GM12878 (cell line): ENCODE measurements around the gene EPOP. TPM values are rescaled to one million over a fixed set of nuclear protein-coding genes. Genes with fewer than 3 reads are reported as not detected.

ENCODE experiments used
- ATAC-seq: fragments of 200-7000 bp; cut with Tn5 transposase; 3 replicates; pipeline ENCODE4 v1.9.1; 2020; ENCODE audit warnings: mild to moderate bottlenecking, moderate library complexity
- BruUV-seq: library from RNA; stranded (reverse); fragments of 400-500 nt; replicated peaks from 2 replicates; lab custom pipeline; 2021; lab: Mats Ljungman, UMichigan
- CTCF ChIA-PET: fragments of 300-600 bp; sonication (Branson Sonifier 250); formaldehyde crosslinking; extraction: SDS; loops from one replicate; lab custom pipeline; 2021; ENCODE audit warnings: inconsistent platforms; lab: Yijun Ruan, JAX
- POLR2A ChIA-PET: fragments of 350-600 bp; formaldehyde crosslinking; extraction: SDS; loops from one replicate; lab custom pipeline; 2021; ENCODE audit warnings: inconsistent platforms; lab: Charles Lee
- RAD21 ChIA-PET: fragments of 300-600 bp; sonication (Branson Sonifier 250); formaldehyde crosslinking; loops from one replicate; lab custom pipeline; 2023; ENCODE audit warnings: antibody characterized with exemption; ENCODE audit not compliant: unreplicated experiment; lab: Charles Lee
- SMC1A ChIA-PET: fragments of 300-600 bp; sonication (Branson Sonifier 250); formaldehyde crosslinking; loops from one replicate; lab custom pipeline; 2023; ENCODE audit not compliant: unreplicated experiment, uncharacterized antibody; lab: Charles Lee
- DNase-seq: peaks from one replicate; pipeline ENCODE4 v3.0.0-alpha.2; 2011; ENCODE audit warnings: low read depth, low spot score
- FAIRE-seq: peaks from 3 replicates; lab custom pipeline; 2011; peaks lifted over from hg19 to GRCh38; lab: Jason Lieb, UNC
- H2AFZ ChIP-seq: 2 replicates; pipeline ENCODE4 v1.6.0; 2011; ENCODE audit warnings: low read depth, low read length, control low read depth; ENCODE audit not compliant: control insufficient read depth
- H3K27ac ChIP-seq: 2 replicates; pipeline ENCODE4 v1.5.1; 2011; ENCODE audit warnings: control low read depth; ENCODE audit not compliant: control insufficient read depth, insufficient read depth
- H3K27me3 ChIP-seq, 2 experiments: replicated peaks in 1 of 2; 2 replicates each; pipeline versions ENCODE4 v1.6.0 to v1.6.1; 2011; ENCODE audit warnings: low read length in 1 of 2; ENCODE audit not compliant: control insufficient read depth in 2 of 2, insufficient read depth in 2 of 2
- H3K36me3 ChIP-seq, 2 experiments: 2 replicates each; pipeline ENCODE4 v1.5.1; 2011; ENCODE audit warnings: low read length in 1 of 2; ENCODE audit not compliant: control insufficient read depth in 2 of 2, insufficient read depth in 2 of 2
- H3K4me1 ChIP-seq: 2 replicates; pipeline ENCODE4 v1.6.1; 2011; ENCODE audit warnings: mild to moderate bottlenecking, low read length, moderate library complexity, mixed read lengths; ENCODE audit not compliant: control insufficient read depth, insufficient read depth
- H3K4me2 ChIP-seq: 2 replicates; pipeline ENCODE4 v1.6.0; 2011; ENCODE audit warnings: control low read depth; ENCODE audit not compliant: control insufficient read depth, insufficient read depth
- H3K4me3 ChIP-seq: fragments of 200-600 bp; sonication (generic); 2 replicates; pipeline ENCODE4 v1.5.1; 2016
- H3K79me2 ChIP-seq: 2 replicates; pipeline ENCODE4 v1.6.0; 2011; ENCODE audit warnings: low read length; ENCODE audit not compliant: control insufficient read depth, insufficient read depth
- H3K9ac ChIP-seq: 2 replicates; pipeline ENCODE4 v1.8.0; 2011; ENCODE audit warnings: low read length, control low read depth, mixed read lengths; ENCODE audit not compliant: control insufficient read depth, insufficient read depth
- H3K9me3 ChIP-seq: replicated peaks from 3 replicates; pipeline ENCODE4 v1.5.1; 2011; ENCODE audit warnings: mild to moderate bottlenecking, low read length; ENCODE audit not compliant: control insufficient read depth, insufficient read depth
- H4K20me1 ChIP-seq: 2 replicates; pipeline ENCODE4 v1.6.0; 2011; ENCODE audit not compliant: control insufficient read depth, insufficient read depth
- BHLHE40 ChIP-seq, 2 experiments: fragments of 450-650 bp in 1 of 2; IDR thresholded peaks; 2 replicates each; pipeline ENCODE4 v1.6.1; 2011 to 2017; ENCODE audit warnings: low read depth in 2 of 2, borderline replicate concordance in 1 of 2, improper control_type of control experiment in 1 of 2, low read length in 1 of 2, mild to moderate bottlenecking in 1 of 2
- FOXK2 ChIP-seq: fragments of 450-650 bp; IDR thresholded peaks from 2 replicates; pipeline ENCODE4 v1.6.1; 2017; ENCODE audit warnings: mild to moderate bottlenecking, moderate library complexity
- HDAC6 ChIP-seq: fragments of 200-600 bp; sonication (generic); IDR thresholded peaks from one replicate; pipeline ENCODE4 v1.8.0; 2017; ENCODE audit warnings: antibody characterized with exemption; ENCODE audit not compliant: unreplicated experiment
- HDGF ChIP-seq: fragments of 450-650 bp; IDR thresholded peaks from 2 replicates; pipeline ENCODE4 v1.6.1; 2016; ENCODE audit warnings: antibody characterized with exemption
- IRF3 ChIP-seq: fragments of 450-650 bp; IDR thresholded peaks from 2 replicates; pipeline ENCODE4 v1.6.1; 2014; ENCODE audit warnings: mild to moderate bottlenecking
- MLLT1 ChIP-seq: fragments of 450-650 bp; IDR thresholded peaks from 2 replicates; pipeline ENCODE4 v1.6.1; 2016; ENCODE audit warnings: mild to moderate bottlenecking
- MYB ChIP-seq: fragments of 150-350 bp; IDR thresholded peaks from 2 replicates; pipeline ENCODE4 v1.6.1; 2014; ENCODE audit warnings: mild to moderate bottlenecking, low read depth, low read length, borderline replicate concordance
- MYC ChIP-seq: IDR thresholded peaks from 2 replicates; pipeline ENCODE4 v1.6.1; 2011; ENCODE audit warnings: mild to moderate bottlenecking, low read length, moderate library complexity, inconsistent platforms; ENCODE audit not compliant: insufficient read depth, insufficient replicate concordance, insufficient read length, severe bottlenecking
- NFYA ChIP-seq: IDR thresholded peaks from 2 replicates; pipeline ENCODE4 v1.6.1; 2011; ENCODE audit warnings: low read depth, mild to moderate bottlenecking, low read length, improper control_type of control experiment, borderline replicate concordance
- PBX3 ChIP-seq: IDR thresholded peaks from 2 replicates; pipeline ENCODE4 v1.6.1; 2011; ENCODE audit warnings: mild to moderate bottlenecking, low read depth, low read length, moderate library complexity; ENCODE audit not compliant: insufficient replicate concordance
- RBBP5 ChIP-seq: fragments of 200-600 bp; sonication (generic); conservative IDR thresholded peaks from 2 replicates; pipeline ENCODE4 v1.6.1; 2016
- RFX5 ChIP-seq: IDR thresholded peaks from 2 replicates; pipeline ENCODE4 v1.6.1; 2011; ENCODE audit warnings: low read depth, low read length, improper control_type of control experiment
- SPI1 ChIP-seq: IDR thresholded peaks from 2 replicates; pipeline ENCODE4 v1.6.1; 2011; ENCODE audit warnings: low read depth, mild to moderate bottlenecking, low read length, moderate library complexity, borderline replicate concordance; ENCODE audit not compliant: insufficient read depth
- SRF ChIP-seq, 2 experiments: IDR thresholded peaks; 2 replicates each; pipeline ENCODE4 v1.6.1; 2011; ENCODE audit warnings: low read depth in 2 of 2, low read length in 2 of 2, mild to moderate bottlenecking in 1 of 2, moderate library complexity in 1 of 2
- WGBS: methylation state at CpG from one replicate; pipeline ENCODE4 v1.1.6; 2016; ENCODE audit warnings: low lambda C conversion rate; ENCODE audit not compliant: insufficient replicate concordance, insufficient coverage; ENCODE audit errors: missing lambda C conversion rate; 5-methylcytosine and 5-hydroxymethylcytosine counted together
- in situ Hi-C: fragments of 300-500 bp; cut with MboI; formaldehyde crosslinking; loops from 9 replicates; pipeline ENCODE4 v1.14.3; 2018; ENCODE audit warnings: mixed read lengths
- intact Hi-C: fragments of 100-400 bp; cut with micrococcal nuclease; formaldehyde crosslinking; loops from one replicate; pipeline ENCODE4 v1.14.2; 2022; ENCODE audit not compliant: unreplicated experiment
- polyA plus RNA-seq, 11 experiments: library from polyadenylated mRNA; depleted of rRNA in 4 of 11; unstranded in 6 of 11; stranded (reverse) in 5 of 11; fragments of >200 nt; fragmentation: Nextera tagmentation in 4 of 11; fragmentation: Illumina TruSeq in 1 of 11; extraction: Ambion mirVana in 4 of 11; extraction: Trizol in 1 of 11; gene quantifications; 1 replicate in 1 of 11; 2 replicates in 10 of 11; pipeline versions ENCODE4 v1.2.1 to v1.2.3, GENCODE V29; 2011 to 2016; ENCODE audit warnings: inconsistent platforms in 2 of 11, missing spikeins in 2 of 11, low read depth in 1 of 11
- total RNA-seq, 4 experiments: library from RNA; depleted of rRNA in 3 of 4; stranded (reverse); fragments of >200 nt in 3 of 4; fragmentation: Illumina TruSeq in 1 of 4; extraction: Trizol in 1 of 4; gene quantifications; 2 replicates each; pipeline versions ENCODE4 v1.2.1 to v1.2.3, GENCODE V29; 2013 to 2021

The EPOP gene
- total and polyA plus RNA-seq, 10 of the 15 experiments (the other 5 are each of a cell fraction or from before 2014, with no cell fraction given) = 0.53 to 9.0 (median 3.7) TPM

- Histone ChIP-seq H3K4me1 (peaks cover 30% of the 10 kb centered on the region), H3K27ac (no peak overlapping the region), H3K4me2 (peak overlapping the region; percentile 38; the same call in 1 of the 2 replicates), H3K9ac (no peak overlapping the region), H3K27me3 (peaks cover 11 to 15% of the 10 kb centered on the region in 2 experiments; a peak in 3 of 4 replicates), H3K79me2 (peaks cover 2% of the 10 kb centered on the region; the same call in 1 of the 2 replicates), H3K36me3 (no peaks in the 10 kb centered on the region), H2AFZ (no peak overlapping the region), H3K4me3 (no peak overlapping the region), H3K9me3 (no peaks in the 10 kb centered on the region), H4K20me1 (peaks cover 4% of the 10 kb centered on the region; the same call in 1 of the 2 replicates)
- BruUV-seq = no TSS peak
- ChIA-PET CTCF (interaction anchor here (1.1 to 14.9 kb wide), 4 partner anchors 29 to 116 kb away, joined by 5 to 492 read pairs (median 46); no protein-coding TSS in a partner anchor), RAD21 (interaction anchor here (0.9 to 2.4 kb wide), 7 partner anchors 9 to 114 kb away, joined by 3 to 11 read pairs (median 4); no protein-coding TSS in a partner anchor), POLR2A (interaction anchor here (1.0 to 1.1 kb wide), 2 partner anchors 25 to 35 kb away, joined by 3 to 4 read pairs; no protein-coding TSS in a partner anchor), SMC1A (interaction anchor here (0.9 to 1.6 kb wide), 6 partner anchors 10 to 323 kb away, joined by 3 to 5 read pairs (median 4); no protein-coding TSS in a partner anchor)
- DNase-seq (no peak), FAIRE-seq (no peak), ATAC-seq (no peak)
- intact Hi-C loops (loop anchor here (10.0 kb wide), 3 partner anchors 133 to 317 kb away; partner anchors contain the start of gene SOCS7), in situ Hi-C loops (no loop called here)
- 85% methylated on average over 12 of the region's 12 CpGs for WGBS
- TF ChIP-seq RFX5 (no peak), HDGF (no peak), PBX3 (no peak), SPI1 (no peak), RBBP5 (no peak), MYB (no peak), MYC (no peak), FOXK2 (0 out of 2 replicates have a peak, but pooled peaks have one; percentile 13), NFYA (no peak), MLLT1 (peak; percentile 92), SRF (IDR thresholded peaks at IDR 0.05; ENCODE audit: low read depth in 2 of 2, low read length in 2 of 2) (peak in 1 of 2 experiments; percentile 51; a peak in 1 of 4 replicates), IRF3 (no peak), BHLHE40 (IDR thresholded peaks at IDR 0.05; ENCODE audit: borderline replicate concordance in 1 of 2, low read depth in 2 of 2, low read length in 1 of 2) (no peak), HDAC6 (no peak)
Measured at GRCh38 chr17:38671939-38672720, 2.6 kb downstream of the EPOP start.
